Endothelial cell of umbilical vein (primary cell): Measurements from ENCODE around the gene AIG1. TPM values are rescaled to one million over a fixed set of nuclear protein-coding genes. Genes with fewer than 3 reads are reported as not detected.

ENCODE experiments used
- BruUV-seq: library from RNA; stranded (reverse); fragments of 400-500 nt; replicated peaks from 2 replicates; lab custom pipeline; 2021; lab: Mats Ljungman, UMichigan
- CTCF ChIA-PET: fragments of 300-600, 350-600 bp; sonication (Branson Sonifier 250); formaldehyde crosslinking; loops from one replicate; lab custom pipeline; 2021; ENCODE audit warnings: antibody characterized with exemption, inconsistent platforms; lab: Charles Lee
- POLR2A ChIA-PET: fragments of 300-600, 350-600 bp; sonication (Branson Sonifier 250); formaldehyde crosslinking; loops from one replicate; lab custom pipeline; 2021; ENCODE audit warnings: antibody characterized with exemption, inconsistent platforms; lab: Charles Lee
- DNase-seq: peaks from one replicate; pipeline ENCODE4 v3.0.0-alpha.2; 2011; ENCODE audit warnings: low read depth, low spot score
- FAIRE-seq: peaks from 2 replicates; lab custom pipeline; 2011; peaks lifted over from hg19 to GRCh38; lab: Jason Lieb, UNC
- H2AFZ ChIP-seq: 2 replicates; pipeline ENCODE4 v1.6.0; 2012; ENCODE audit warnings: low read depth, low read length, control low read depth, inconsistent platforms
- H3K27ac ChIP-seq: 2 replicates; pipeline ENCODE4 v1.5.1; 2011; ENCODE audit warnings: low read depth, mild to moderate bottlenecking, control low read depth, low read length, moderate library complexity; ENCODE audit not compliant: insufficient read depth
- H3K27me3 ChIP-seq, 2 experiments: 2 replicates each; pipeline versions ENCODE4 v1.6.0 to v1.6.1; 2011; ENCODE audit warnings: low read length in 2 of 2, mixed read lengths in 1 of 2; ENCODE audit not compliant: control insufficient read depth in 2 of 2, insufficient read depth in 2 of 2
- H3K36me3 ChIP-seq, 2 experiments: 2 replicates in 1 of 2; 3 replicates in 1 of 2; pipeline ENCODE4 v1.5.1; 2011; ENCODE audit warnings: low read length in 2 of 2, mild to moderate bottlenecking in 1 of 2, moderate library complexity in 1 of 2; ENCODE audit not compliant: control insufficient read depth in 2 of 2, insufficient read depth in 2 of 2; ENCODE audit errors: extremely low read depth in 1 of 2
- H3K4me1 ChIP-seq: 3 replicates; pipeline ENCODE4 v1.5.1; 2011; ENCODE audit warnings: mild to moderate bottlenecking, low read length; ENCODE audit not compliant: control insufficient read depth, insufficient read depth; ENCODE audit errors: extremely low read depth
- H3K4me2 ChIP-seq: 2 replicates; pipeline ENCODE4 v1.6.1; 2011; ENCODE audit warnings: low read length, control low read depth, mixed read lengths; ENCODE audit not compliant: insufficient read depth
- H3K4me3 ChIP-seq, 3 experiments: fragments of 200-600 bp in 1 of 3; sonication (generic), shearing (Covaris generic) in 1 of 3; replicated peaks in 1 of 3; 2 replicates each; pipeline ENCODE4 v1.5.1; 2011 to 2016; ENCODE audit warnings: control low read depth in 3 of 3, low read length in 3 of 3, mild to moderate bottlenecking in 2 of 3, inconsistent platforms in 1 of 3, low read depth in 1 of 3, moderate library complexity in 1 of 3; ENCODE audit not compliant: insufficient read depth in 1 of 3
- H3K79me2 ChIP-seq: 2 replicates; pipeline ENCODE4 v1.6.0; 2012; ENCODE audit warnings: low read length, inconsistent platforms; ENCODE audit not compliant: control insufficient read depth, insufficient read depth
- H3K9ac ChIP-seq: replicated peaks from 2 replicates; pipeline ENCODE3; 2011; ENCODE audit warnings: low read length, control low read depth; ENCODE audit not compliant: insufficient read depth; ENCODE audit errors: extremely low read depth
- H3K9me1 ChIP-seq: replicated peaks from 3 replicates; pipeline ENCODE4 v1.6.0; 2011; ENCODE audit warnings: mild to moderate bottlenecking, low read length; ENCODE audit not compliant: control insufficient read depth, insufficient read depth; ENCODE audit errors: extremely low read depth
- H3K9me3 ChIP-seq: replicated peaks from 2 replicates; pipeline ENCODE4 v1.5.1; 2012; ENCODE audit warnings: low read length, inconsistent platforms; ENCODE audit not compliant: control insufficient read depth, insufficient read depth
- H4K20me1 ChIP-seq: replicated peaks from 2 replicates; pipeline ENCODE3; 2011; ENCODE audit warnings: mild to moderate bottlenecking, low read length; ENCODE audit not compliant: control insufficient read depth, insufficient read depth; ENCODE audit errors: extremely low read depth
- EZH2 ChIP-seq: IDR thresholded peaks from 2 replicates; pipeline ENCODE4 v1.6.1; 2012; ENCODE audit warnings: borderline replicate concordance, low read depth, mild to moderate bottlenecking, moderate library complexity, low read length, inconsistent platforms; ENCODE audit not compliant: severe bottlenecking
- FOS ChIP-seq: IDR thresholded peaks from 2 replicates; pipeline ENCODE4 v1.6.1; 2011; ENCODE audit warnings: mild to moderate bottlenecking, low read length, moderate library complexity, borderline replicate concordance; ENCODE audit not compliant: insufficient read depth
- GATA2 ChIP-seq: IDR thresholded peaks from 2 replicates; pipeline ENCODE4 v1.7.0; 2011; ENCODE audit warnings: low read depth, mild to moderate bottlenecking, moderate library complexity, mixed read lengths, low read length; ENCODE audit not compliant: insufficient read length, insufficient read depth
- JUN ChIP-seq: IDR thresholded peaks from 2 replicates; pipeline ENCODE4 v1.6.1; 2011; ENCODE audit warnings: borderline replicate concordance, low read depth; ENCODE audit not compliant: insufficient read length, insufficient read depth
- MAX ChIP-seq: IDR thresholded peaks from 2 replicates; pipeline ENCODE4 v1.6.1; 2011; ENCODE audit not compliant: insufficient read depth, insufficient read length
- MYC ChIP-seq: IDR thresholded peaks from one replicate; pipeline ENCODE4 v1.6.1; 2011; ENCODE audit warnings: mild to moderate bottlenecking, low read depth, low read length
- POLR2A ChIP-seq: IDR thresholded peaks from 2 replicates; pipeline ENCODE4 v1.6.1; 2012; ENCODE audit warnings: low read depth, mild to moderate bottlenecking, control low read depth, low read length
- POLR2AphosphoS5 ChIP-seq: IDR thresholded peaks from 2 replicates; pipeline ENCODE4 v1.6.1; 2012; ENCODE audit warnings: low read depth, mild to moderate bottlenecking, control low read depth, low read length, moderate library complexity; ENCODE audit not compliant: insufficient read depth
- dilution Hi-C: fragments of 300-500 bp; cut with MboI; formaldehyde crosslinking; loops from one replicate; pipeline ENCODE4 v1.15.0; 2019; ENCODE audit warnings: low sequenced_read_pairs; ENCODE audit not compliant: extremely low pct_ligation_motif_present
- intact Hi-C: fragments of 100-400 bp; cut with micrococcal nuclease; formaldehyde crosslinking; loops from one replicate; pipeline ENCODE4 v1.10.0; 2022
- polyA plus RNA-seq, 4 experiments: library from polyadenylated mRNA; depleted of rRNA in 3 of 4; stranded (reverse) in 3 of 4; unstranded in 1 of 4; fragments of >200 nt; gene quantifications; 2 replicates each; pipeline versions ENCODE4 v1.2.1 to v1.2.3, GENCODE V29; 2011 to 2012; ENCODE audit warnings: missing spikeins in 1 of 4
- total RNA-seq: library from RNA; stranded (reverse); gene quantifications from 2 replicates; pipeline ENCODE4 v1.2.3, GENCODE V29; 2021
- TF ChIP-seq, protein P1 (sequence below), 2 donors: IDR thresholded peaks; 1 replicate in 1 of 2; 2 replicates in 1 of 2; pipeline ENCODE4 v1.5.1; 2011; ENCODE audit warnings: low read length in 2 of 2, mild to moderate bottlenecking in 2 of 2, moderate library complexity in 2 of 2, control low read depth in 1 of 2, inconsistent platforms in 1 of 2, low read depth in 1 of 2; ENCODE audit not compliant: insufficient read depth in 1 of 2; ENCODE audit errors: extremely low read depth in 1 of 2

AIG1 gene
- total and polyA plus RNA-seq, 2 donors (not counting 3 experiments of a cell fraction or from before 2014, with no cell fraction given): 17.7 to 22.7 TPM

- BruUV-seq: no TSS peak
- no peak overlapping the region for H3K9ac ChIP-seq
Observed at GRCh38 chr6:143058987-143059386, 1.7 kb upstream of the AIG1 start.

More at GRCh38 chr6:143058987-143059386, 1.7 kb upstream of the AIG1 start:
- no peaks in the 10 kb centered on the region for H4K20me1 ChIP-seq
- no peak overlapping the region for H3K4me2 ChIP-seq
- H3K9me3 ChIP-seq: no peaks in the 10 kb centered on the region
- ChIA-PET CTCF (interaction anchor here (1.3 to 1.4 kb wide), 2 partner anchors 9 to 76 kb away, joined by 3 to 5 read pairs; no protein-coding TSS in a partner anchor), POLR2A (no interaction called here)
- peaks cover 0 to 4% of the 10 kb centered on the region in 2 experiments for H3K27me3 ChIP-seq
- intact Hi-C loops: no loop called here
- no peaks in the 10 kb centered on the region for H3K79me2 ChIP-seq
- peaks cover 10% of the 10 kb centered on the region for H3K4me1 ChIP-seq
- DNase-seq (no peak), FAIRE-seq (no peak)
- TF ChIP-seq POLR2AphosphoS5: no peak
- no peak for TF ChIP-seq POLR2A
- TF ChIP-seq, protein P1, sequence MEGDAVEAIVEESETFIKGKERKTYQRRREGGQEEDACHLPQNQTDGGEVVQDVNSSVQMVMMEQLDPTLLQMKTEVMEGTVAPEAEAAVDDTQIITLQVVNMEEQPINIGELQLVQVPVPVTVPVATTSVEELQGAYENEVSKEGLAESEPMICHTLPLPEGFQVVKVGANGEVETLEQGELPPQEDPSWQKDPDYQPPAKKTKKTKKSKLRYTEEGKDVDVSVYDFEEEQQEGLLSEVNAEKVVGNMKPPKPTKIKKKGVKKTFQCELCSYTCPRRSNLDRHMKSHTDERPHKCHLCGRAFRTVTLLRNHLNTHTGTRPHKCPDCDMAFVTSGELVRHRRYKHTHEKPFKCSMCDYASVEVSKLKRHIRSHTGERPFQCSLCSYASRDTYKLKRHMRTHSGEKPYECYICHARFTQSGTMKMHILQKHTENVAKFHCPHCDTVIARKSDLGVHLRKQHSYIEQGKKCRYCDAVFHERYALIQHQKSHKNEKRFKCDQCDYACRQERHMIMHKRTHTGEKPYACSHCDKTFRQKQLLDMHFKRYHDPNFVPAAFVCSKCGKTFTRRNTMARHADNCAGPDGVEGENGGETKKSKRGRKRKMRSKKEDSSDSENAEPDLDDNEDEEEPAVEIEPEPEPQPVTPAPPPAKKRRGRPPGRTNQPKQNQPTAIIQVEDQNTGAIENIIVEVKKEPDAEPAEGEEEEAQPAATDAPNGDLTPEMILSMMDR (IDR thresholded peaks at IDR 0.05; ENCODE audit: extremely low read depth in 1 of 2, insufficient read depth in 1 of 2, low read depth in 1 of 2, low read length in 2 of 2): no peak
- TF ChIP-seq FOS: no peak
- TF ChIP-seq MAX: no peak
- no peak for TF ChIP-seq JUN
- TF ChIP-seq GATA2: no peak
- TF ChIP-seq EZH2: no peak
- TF ChIP-seq MYC: no peak
- H3K36me3 ChIP-seq: no peaks in the 10 kb centered on the region
- no peak overlapping the region for H3K4me3 ChIP-seq
- H3K27ac ChIP-seq: no peak overlapping the region
- no peaks in the 10 kb centered on the region for H3K9me1 ChIP-seq
- no peak overlapping the region for H2AFZ ChIP-seq
- dilution Hi-C loops: no loop called here
